Anterior cingulate cortex (tissue), 58 donors: Measurements from ENCODE around the gene CERS3.

ENCODE experiments used
- DNase-seq, 58 donors: peaks; one replicate each; lab custom pipeline; 2025; lab: John Stamatoyannopoulos, UW

Gene CERS3

DNA sequence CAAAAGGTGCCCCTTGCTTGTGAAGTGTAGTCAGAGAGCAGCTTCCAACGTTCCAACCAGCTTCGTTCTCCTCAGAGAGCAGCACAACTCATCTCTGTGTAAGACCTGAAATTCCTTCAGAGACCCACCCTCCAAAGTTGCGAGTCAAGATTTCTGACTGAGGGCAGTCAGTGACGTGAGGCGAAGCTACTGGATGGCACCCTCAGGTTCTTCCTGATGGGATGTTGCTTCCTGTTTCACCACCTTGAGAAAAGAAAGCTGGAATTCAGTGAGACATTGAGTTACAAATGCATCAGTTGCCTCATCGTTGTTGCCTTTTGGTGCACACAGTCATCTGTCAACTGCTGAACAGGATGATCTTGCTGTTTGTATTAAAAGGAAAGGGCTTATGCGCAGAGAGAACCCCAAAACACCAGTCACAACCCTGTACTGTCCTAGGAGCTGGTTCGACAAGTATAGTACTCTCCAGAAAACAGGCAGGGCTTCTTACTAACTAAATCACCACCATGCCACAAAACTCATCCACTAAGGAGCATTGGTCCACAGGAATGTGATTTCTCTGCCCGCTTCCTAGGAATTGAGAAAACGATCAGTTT is at the start of gene CERS3:
Gene CERS3, minus strand, starts transcription at position 118 of the 596 bp plus-strand sequence. CDS start 27,101 bp downstream, outside the sequence.
- DNase-seq: no peak

DNA sequence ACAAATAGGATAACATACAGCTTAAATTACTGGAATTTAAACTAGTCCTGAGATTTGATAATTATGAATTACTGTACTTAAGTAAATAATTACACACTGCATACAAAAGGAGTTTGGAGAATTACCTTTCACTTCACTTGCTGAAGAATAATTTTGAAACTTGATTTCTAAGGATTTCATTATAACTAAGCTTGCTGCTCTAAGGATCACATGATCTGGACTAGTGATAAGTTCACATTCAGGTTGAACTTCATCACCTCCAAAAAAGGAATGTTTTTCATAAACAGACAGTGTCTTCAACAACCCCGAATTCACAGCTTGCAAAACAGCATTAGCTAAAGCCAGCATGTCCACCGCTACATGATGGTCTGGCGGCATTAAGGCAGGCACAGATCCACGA is 44.8 kb upstream of the CERS3 start:
- no peak for DNase-seq

DNA sequence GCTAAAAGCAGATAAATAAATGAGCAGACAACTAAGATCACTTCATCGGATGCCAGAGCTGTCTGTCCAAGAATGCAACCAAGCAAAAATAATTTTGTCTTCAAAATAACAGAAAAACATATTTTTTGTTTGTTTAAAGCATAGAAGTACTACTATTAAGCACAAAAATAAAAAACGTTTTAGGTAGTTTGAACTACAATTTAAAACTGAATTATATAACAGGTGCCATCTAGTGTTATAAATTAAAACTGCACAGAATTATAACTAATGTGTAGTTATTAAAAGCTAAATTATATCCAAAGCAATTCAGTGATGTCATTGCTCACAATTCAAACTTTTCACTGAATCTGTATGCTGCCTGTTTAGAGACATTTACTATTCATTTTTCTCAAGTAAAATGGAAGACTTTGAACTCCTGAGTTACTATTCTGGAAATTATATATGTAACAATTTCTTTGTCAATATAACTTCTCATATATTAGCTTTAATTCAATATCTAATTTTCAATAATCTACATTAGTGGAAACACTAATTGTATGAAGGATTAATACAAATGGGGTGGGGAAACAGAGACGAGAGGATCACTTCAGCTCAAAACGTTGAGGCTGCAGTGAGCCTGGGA is 43.7 kb upstream of the CERS3 start:
- no peak for DNase-seq

DNA sequence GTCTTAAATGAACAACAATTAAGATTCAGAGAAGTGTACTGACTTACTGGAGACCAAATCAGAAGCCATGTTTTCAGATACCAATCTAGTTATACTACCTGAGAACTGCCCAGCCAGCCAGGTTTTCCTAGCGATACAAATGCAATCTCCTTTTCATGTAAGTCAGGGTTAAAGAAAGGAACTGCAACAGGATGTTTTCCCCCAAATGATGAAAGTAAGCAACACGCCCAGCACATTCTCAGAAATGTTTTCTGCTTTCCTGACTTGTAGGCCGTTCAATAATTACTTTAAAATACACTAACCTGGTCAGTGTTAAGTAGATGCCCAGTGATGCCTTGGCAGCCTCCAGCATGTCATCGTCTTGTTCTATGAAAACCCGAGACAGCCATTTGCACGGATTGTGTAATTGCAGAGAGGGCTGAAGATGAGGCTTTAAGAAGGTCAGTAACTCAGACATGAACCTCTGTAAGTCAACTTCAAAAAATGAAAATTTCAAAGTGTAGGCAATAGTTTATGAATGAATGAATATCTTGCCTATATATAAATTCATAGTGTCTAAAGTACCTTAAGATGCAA is 42.9 kb upstream of the CERS3 start:
- no peak for DNase-seq

DNA sequence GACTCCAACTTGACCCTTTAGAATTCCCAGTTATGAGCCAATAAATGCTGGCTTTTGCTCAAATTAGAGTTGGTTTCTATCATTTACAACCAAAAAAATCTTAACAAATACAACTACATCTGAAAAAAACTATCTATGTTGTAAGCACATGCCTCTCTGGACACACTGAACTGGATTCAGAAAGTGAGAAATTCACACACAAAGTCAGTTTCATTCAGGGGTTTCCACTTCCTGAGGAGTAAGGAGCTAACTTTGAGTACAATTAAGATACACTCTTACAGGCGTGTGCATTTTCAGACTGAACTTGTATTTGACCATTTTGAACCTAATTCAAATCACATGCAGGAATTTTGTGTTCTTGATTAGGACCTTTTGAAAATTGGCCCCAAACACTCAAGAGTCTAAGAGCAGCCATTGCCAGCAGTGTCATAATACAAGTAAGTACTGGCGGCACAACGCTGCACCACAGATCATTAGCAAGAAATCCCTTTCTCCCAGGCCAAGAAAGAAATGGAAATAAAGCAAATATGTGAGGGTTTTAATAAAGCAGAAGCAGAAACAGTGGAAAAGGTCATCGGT is 42.1 kb upstream of the CERS3 start:
- no peak for DNase-seq

DNA sequence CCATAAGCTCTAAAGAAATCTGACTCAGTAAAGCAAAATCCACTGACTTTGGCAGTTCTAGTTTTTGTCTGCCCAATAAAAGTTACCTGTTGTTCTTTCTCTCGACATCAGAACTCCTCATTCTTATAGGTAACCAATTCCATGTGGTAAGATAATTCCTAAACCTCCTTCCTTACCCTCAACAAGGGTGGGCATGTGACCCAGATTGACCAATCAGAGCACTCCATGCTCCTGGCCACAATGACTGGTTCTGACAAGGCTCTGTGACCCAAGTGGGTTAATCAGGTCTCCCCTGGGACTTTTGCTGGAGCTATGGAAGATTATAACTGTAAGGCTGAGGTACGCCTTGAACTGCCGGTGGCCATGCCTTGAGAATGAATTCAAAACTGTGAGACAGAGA is 41.5 kb upstream of the CERS3 start:
- DNase-seq: peak in 1 of 58 donors; percentile 4

DNA sequence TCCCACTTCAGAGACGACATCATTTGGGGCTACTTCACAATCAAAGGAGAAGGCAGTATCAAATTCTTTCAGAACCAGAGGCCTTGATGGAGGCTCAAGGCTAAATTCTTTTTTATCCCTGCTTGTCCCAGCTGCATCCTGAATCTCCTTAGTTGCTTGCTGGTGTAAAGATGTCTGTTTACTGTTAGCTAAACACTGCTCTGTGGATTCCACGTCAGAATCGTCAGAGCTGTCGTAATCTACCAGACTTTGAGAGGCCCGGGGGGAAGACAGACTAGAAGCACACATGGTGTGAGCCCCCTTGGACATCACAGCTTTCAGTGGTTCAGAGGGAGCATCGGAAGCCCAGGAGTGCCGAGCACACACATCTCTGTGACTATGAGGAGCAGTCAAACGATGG is 40.6 kb upstream of the CERS3 start:
- no peak for DNase-seq

DNA sequence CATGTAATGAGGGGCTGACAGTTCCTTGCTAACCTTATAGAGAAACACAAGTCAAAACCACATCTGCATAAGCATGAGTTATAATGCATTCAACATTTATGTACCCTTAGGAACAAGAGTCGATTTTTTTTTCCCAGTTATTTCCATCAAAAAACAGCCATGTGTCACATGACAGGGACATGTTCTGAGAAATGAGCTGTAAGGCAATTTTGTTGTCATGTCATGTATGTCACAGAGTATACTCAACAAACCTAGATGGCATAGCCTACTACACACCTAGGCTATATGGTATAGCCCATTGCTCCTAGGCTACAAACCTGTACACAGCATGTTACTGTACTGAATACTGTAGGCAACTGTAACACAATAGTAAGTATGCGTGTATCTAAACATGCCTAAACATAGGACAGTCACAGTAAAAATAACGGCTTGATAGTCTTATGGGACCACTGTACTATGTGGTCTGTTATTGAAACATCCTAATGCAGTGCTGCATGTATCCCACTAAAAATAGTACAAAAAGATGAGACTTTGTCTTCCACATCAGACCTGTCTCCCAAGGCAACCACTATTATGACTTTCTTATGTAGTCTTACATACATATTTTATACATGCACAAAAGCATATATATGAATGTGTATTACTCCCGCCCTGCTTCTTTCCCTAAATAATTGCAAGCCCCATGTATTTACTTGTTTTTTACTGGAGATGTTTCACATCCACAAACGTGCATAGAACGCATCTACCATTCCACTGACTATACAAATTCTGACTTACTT is 38.3 kb upstream of the CERS3 start:
- no peak for DNase-seq

DNA sequence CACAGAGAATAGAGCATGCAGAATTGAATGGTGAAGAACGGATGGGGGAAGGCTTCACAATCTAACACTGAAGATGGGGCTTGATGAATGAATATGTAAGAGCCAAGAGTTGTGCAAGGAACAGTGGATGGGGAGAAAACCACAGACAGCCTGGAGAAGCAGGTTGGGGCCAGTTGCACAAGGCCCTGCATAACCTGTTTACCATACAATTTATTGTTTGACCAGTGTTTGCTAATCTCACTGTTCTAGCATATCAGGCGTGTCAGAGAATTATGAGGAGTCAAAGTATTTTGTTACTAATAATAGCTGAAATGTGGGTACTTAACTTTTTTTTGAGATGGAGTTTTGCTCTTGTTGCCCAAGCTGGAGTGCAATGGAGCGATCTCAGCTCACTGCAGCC is 36.8 kb upstream of the CERS3 start:
- no peak for DNase-seq

DNA sequence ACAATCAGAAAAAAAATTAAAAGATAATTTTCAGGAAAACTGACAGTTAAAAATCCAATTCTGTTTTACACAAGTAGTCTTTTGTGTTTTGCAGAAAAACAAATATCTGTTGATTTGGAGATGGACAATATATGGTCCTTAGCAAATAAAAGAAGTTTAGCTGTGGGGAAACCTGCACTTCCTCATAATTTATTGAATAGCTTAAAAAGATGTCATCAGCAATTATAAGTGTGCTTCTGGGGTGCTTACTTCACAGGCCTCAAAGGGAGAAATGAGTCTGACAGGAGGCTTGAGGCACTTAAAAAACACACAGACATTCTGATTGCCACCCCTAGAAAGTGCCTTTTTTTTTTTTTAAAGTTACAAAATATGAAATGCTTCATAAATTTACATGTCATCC is 31.6 kb upstream of the CERS3 start:
- no peak for DNase-seq

DNA sequence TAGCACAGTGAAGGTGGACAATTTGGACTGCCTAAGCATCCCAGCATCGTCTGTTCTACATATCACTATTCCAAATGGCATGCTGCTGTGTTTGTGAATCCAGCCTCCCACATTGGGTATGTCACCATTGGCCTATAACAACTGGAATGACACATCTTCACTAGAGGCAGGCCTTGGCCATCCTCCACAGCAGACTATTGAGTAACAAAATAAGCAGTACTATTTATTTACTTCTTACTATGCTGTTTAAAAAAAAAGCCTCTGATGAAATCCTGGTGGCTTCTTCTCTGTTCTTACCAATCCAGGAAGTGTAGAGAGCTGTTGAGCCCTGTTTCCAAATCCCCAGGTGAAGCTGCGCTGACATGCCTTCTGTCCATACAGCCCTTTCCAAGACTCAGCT is 30.6 kb upstream of the CERS3 start:
- peak in 1 of 58 donors; percentile 12 for DNase-seq

DNA sequence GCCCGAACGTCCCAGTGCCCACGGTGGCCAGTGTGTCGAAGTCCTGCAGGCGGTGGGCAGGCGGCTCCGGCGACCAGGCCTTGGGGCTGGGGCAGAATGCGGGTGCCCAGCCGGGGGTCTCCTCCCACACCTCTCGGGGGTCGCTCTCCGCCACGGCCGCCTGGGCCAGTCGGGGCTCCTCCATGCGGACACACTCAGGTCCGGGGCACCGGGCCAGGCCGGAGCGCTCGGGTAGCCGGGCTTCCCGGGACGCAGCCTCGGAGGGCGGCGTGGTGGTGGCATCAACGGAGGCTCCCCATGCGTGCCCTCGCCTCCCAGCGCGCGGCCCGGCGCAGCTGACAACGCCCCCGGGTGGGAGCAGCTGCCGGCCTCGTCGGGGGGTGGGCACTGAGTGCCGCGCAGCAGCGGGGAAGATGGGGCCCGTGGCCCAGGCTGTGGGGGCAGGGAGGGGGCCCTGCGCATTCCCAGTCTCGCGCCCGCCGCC is 30.1 kb upstream of the CERS3 start:
- no peak for DNase-seq

DNA sequence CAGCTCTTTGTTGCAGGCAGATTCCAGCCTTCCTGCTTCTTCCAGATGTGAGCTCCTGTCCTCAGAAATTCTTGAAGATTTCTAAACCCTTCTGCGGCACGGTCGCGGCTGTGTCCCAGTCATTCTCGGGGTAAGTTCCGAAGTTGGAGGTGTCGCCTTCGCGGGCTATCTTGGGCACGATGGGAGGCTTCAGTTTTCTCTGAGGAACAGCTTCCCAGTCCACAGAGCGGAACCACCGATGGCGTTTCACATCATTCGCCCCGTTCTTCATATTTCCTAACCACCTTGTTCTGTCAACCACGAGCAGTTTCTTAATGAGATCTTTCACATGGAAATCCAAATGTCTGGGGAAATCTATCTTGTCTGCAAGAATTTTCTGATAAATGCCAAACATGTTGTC is 24.7 kb upstream of the CERS3 start:
- no peak for DNase-seq

DNA sequence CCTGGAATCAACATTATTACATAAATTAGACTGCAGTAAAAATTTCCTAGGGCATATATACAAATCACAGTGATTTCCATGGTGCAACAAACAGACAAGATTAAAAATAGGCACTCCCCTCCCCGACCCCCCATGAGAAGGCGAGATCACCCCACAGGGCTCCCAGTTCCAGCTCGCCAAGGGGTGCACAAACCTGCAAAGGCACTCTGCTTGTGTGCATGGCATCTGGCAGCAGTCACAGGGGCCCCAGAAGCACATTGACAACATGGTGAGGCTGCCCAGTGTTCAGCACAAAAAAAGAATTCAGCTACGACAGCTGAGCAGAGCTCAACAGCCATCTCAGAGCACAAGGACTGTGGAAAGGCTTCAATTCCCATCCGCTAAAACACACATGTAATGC is 19.2 kb upstream of the CERS3 start:
- DNase-seq: no peak

DNA sequence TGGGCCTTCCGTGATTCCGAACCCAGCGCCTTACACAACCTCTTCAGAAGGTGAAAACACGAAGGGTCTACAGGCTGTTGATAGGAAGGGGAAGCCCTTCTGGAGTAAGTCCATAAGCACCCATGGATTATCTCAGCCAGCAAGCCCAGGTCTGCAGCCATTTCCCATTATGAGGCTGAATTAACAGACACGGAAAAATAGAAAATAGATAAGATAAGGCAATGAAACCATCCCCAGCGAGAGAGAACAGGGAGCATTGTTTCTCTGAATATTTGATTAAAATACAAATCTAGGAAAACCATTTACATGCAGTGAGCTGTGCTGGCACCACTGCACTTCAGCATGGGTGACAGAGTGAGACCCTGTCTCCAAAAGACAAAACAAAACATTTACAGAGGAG is 16.2 kb upstream of the CERS3 start:
- no peak for DNase-seq

DNA sequence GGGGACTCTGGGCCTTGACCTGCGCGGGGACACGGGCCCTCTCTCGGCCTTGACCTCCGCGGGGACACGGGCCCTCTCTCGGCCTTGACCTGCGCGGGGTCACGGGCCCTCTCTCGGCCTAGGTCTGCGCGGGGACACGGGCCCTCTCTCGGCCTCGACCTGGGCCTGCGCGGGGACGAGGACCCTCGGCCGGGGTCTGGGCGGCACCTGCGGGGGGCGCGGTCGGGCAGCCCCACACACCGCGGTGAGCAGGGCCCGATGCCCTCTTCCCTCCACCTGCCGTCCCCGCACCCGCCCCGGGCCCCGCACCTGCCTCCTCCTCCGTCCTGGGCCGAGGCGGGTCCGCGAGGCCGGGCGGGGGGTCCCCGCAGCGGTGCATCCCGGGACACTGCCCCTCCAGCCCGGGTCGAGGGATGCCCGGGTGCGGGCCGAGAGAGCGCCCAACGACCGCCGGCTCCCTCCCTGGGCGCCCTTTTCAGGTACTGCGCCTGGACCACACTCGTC is 15.6 kb upstream of the CERS3 start:
- no peak for DNase-seq

DNA sequence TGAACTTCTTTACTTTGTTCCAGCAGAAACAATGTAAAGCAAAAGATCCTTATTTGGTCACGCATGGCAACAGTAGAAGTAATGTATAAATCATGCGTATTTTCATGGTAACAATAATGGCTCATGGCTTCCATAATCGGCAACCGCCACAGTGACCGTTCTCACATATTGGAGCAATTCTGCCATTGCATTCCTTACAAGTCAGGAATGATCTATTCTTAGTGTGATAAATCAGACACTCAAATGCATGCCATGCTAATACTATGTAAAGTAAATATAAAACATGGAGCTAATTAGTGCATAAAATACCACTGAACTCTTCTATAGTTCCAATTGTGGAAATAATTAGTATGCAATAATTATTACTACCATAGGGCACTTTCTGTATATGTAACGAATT is 13.5 kb upstream of the CERS3 start:
- no peak for DNase-seq

DNA sequence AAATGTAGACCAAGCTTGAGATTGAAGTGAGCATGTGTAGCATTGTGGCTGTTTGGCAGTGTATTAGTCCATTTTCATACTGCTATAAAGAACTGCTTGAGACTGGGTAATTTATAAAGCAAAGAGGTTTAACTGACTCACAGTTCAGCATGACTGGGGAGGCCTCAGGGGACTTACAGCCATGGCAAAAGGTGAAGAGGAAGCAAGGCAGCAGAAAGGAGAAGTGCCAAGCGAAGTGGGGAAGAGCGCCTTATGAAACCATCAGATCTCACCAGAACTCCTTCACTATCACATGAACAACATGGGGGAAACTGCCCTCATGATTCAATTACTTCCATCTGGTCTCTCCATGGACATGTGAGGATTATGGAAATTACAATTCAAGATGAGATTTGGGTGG is 8.6 kb upstream of the CERS3 start:
- peak in 1 of 58 donors; percentile 2 for DNase-seq

DNA sequence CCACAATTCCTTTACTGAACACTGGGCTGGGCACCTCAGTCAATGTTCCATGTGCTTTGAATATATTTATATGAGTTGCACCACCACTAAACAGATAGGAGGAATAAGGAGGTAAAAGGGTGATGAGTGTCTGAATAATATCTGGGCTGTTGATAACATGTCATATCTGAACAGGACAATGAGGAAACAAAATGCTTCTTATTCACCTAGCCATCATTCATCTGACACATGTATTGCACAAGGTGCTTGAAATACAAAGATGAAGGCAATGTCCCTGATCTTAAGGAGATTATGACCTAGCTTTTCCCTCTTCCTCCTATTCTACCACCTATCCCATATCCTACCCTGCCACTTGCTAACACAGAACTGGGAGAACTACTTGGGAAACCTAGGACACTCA is 8.0 kb upstream of the CERS3 start:
- DNase-seq: no peak

DNA sequence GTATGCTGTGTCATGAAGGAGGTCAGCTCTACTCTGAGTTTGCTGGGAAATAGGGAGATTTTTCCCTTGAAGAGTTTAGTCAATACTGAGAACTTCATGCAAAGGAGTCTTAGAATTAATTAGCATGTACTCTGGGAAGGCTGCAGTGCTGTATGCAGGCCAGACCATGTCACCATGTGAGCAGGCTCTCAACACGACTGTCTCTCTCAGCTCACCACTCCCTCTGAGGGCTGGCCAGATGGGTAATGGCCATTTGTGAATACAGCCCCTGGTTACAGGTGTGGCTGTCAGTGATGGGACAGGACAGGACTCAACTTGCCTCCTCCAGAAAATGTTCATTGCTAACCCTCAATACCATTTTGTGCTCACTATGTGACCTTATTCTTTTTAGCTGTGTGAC is 5.1 kb upstream of the CERS3 start:
- DNase-seq: no peak

DNA sequence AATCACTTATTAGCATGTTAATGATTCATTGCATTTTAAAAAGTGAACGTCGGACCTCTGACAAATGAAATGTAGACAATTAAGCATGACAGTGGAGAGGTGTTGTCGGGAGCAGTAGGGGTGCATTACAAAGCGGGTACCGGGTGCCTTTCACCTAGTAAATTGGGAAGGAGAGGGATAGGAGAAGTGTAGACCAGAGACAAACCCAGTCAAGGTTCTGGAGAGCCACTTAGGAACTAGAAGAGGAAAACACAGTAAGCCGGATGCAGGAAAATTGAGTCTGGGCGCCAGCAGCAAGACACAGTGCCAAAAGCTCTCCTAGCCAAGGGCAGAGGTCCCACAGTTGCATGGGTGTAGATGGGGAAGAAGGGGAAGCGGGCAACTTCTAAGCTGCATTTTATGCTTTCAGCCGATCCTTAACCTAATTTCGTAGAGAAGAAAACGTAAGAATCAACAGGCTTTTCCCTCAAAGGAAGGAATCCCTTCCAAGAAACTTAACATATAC is 3.1 kb upstream of the CERS3 start:
- DNase-seq: peak in 2 of 58 donors; percentile 7 to 15
